ENCODE data around the gene ZNF689. TPM values are rescaled to one million over a fixed set of nuclear protein-coding genes. Genes with fewer than 3 reads are reported as not detected.

ZNF689 gene
- total RNA-seq, 1 donor from 2014 or later, result 12.1 TPM

DNA sequence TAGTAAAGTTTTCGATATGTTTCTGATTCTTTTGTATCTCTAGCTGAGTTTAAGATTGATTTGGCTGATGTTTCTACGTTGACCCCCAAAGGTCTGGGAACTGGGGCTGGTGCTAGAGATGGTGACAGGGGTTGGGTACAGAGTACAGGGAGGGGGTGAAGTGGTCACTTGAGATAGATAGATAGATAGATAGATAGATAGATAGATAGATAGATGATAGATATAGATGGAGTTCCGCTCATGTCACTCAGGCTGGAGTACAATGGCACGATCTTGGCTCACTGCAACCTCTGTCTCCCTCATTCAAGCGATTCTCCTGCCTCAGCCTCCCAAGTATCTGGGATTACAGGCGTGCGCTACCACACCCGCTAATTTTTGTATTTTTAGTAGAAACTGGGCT lies 46.2 kb upstream of the ZNF689 start:
- TF ChIP-seq, protein P1, sequence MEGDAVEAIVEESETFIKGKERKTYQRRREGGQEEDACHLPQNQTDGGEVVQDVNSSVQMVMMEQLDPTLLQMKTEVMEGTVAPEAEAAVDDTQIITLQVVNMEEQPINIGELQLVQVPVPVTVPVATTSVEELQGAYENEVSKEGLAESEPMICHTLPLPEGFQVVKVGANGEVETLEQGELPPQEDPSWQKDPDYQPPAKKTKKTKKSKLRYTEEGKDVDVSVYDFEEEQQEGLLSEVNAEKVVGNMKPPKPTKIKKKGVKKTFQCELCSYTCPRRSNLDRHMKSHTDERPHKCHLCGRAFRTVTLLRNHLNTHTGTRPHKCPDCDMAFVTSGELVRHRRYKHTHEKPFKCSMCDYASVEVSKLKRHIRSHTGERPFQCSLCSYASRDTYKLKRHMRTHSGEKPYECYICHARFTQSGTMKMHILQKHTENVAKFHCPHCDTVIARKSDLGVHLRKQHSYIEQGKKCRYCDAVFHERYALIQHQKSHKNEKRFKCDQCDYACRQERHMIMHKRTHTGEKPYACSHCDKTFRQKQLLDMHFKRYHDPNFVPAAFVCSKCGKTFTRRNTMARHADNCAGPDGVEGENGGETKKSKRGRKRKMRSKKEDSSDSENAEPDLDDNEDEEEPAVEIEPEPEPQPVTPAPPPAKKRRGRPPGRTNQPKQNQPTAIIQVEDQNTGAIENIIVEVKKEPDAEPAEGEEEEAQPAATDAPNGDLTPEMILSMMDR (IDR thresholded peaks at IDR 0.05; ENCODE audit: unreplicated experiment), result no peak
- Mint-ChIP-seq H3K27me3 (ENCODE audit: low read depth) (no peaks in the 10 kb centered on the region), H3K4me3 (no peak overlapping the region), H3K9me3 (no peaks in the 10 kb centered on the region), H3K36me3 (peaks cover 12% of the 10 kb centered on the region), H3K4me1 (peaks cover 35% of the 10 kb centered on the region), H3K27ac (peak overlapping the region; percentile 71)
- no peak for DNase-seq (ENCODE audit: low spot score in 2 of 2, unreplicated experiment in 2 of 2)

DNA sequence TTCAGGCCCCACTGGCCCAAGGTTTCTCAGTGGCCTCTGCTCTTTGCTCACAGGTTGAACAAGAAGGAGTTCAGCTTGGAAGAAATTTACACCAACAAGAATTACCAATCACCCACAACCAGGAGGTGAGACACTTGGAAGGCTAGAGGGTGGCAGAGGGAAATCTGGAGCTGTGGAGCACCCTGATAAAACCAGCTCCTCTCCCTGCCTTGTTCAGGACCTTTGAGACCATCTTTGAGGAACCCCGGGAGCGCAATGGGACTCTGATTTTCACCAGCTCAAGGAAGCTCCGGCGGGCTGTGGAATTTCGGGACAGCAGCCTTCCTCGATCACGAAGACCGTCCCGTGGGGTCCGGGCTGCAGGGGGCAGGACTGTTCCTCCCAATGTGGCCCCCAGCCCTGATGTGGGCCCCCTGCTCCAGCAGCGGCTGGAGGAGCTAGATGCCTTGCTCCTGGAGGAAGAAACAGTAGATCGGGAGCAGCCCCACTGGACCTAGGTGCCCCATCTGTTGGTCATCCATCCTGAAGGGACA lies 45.7 kb upstream of the ZNF689 start:
- Mint-ChIP-seq H3K4me1 (peaks cover 30% of the 10 kb centered on the region), H3K27me3 (ENCODE audit: low read depth) (no peaks in the 10 kb centered on the region), H3K9me3 (no peaks in the 10 kb centered on the region), H3K4me3 (no peak overlapping the region), H3K27ac (no peak overlapping the region), H3K36me3 (peaks cover 10% of the 10 kb centered on the region)
- no peak for DNase-seq (ENCODE audit: low spot score in 2 of 2, unreplicated experiment in 2 of 2)
- TF ChIP-seq, protein P1 (IDR thresholded peaks at IDR 0.05; ENCODE audit: unreplicated experiment), result no peak

DNA sequence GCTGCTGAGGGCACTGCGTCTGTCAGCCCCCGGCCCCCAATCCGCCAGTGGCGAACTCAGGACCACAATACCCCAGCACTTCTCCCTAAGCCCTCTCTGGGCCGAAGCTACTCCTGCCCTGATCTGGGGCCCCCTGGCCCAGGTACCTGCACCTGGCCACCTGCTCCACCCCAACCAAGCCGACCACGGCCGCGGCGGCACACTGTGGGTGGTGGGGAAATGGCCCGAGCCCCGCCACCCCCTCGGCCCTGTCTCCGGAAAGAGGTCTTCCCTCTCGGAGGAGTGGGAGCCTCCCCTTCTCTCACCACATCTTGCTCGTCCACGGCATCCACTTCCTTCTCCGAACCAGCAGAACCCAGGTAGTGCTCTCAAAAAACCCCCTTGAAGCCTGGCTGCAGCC lies 44.7 kb upstream of the ZNF689 start:
- Mint-ChIP-seq H3K9me3 (no peaks in the 10 kb centered on the region), H3K4me3 (no peak overlapping the region), H3K36me3 (peaks cover 7% of the 10 kb centered on the region), H3K4me1 (peaks cover 24% of the 10 kb centered on the region), H3K27me3 (ENCODE audit: low read depth) (no peaks in the 10 kb centered on the region), H3K27ac (no peak overlapping the region)
- DNase-seq (ENCODE audit: low spot score in 2 of 2, unreplicated experiment in 2 of 2), result no peak
- TF ChIP-seq, protein P1 (IDR thresholded peaks at IDR 0.05; ENCODE audit: unreplicated experiment), result no peak

DNA sequence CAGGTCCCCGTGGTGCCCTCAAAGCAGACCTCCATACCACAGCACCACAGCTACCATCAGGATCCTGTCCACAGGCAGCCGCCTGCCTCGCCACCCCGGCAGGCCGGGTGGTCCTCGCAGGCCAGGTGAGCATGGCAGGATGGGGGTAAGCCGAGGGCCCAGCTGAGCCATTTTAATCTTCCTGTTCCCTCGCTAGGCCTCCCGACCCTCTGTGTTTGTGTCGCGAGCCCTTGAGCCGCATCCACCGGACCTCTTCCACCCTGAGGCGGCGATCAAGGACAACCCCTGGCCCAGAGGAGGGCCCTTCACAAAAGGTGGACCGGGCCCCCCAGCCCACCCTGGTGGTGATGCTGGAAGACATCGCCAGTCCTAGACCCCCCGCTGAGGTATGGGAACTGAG lies 42.5 kb upstream of the ZNF689 start:
- H3K4me3 Mint-ChIP-seq, result peak overlapping the region; percentile 84
- peaks cover 24% of the 10 kb centered on the region for H3K4me1 Mint-ChIP-seq
- no peak for DNase-seq (ENCODE audit: low spot score in 2 of 2, unreplicated experiment in 2 of 2)
- no peaks in the 10 kb centered on the region for H3K9me3 Mint-ChIP-seq
- TF ChIP-seq, protein P1 (IDR thresholded peaks at IDR 0.05; ENCODE audit: unreplicated experiment), result no peak
- H3K27ac Mint-ChIP-seq, result no peak overlapping the region
- H3K36me3 Mint-ChIP-seq, result peaks cover 7% of the 10 kb centered on the region
- no peaks in the 10 kb centered on the region for H3K27me3 Mint-ChIP-seq (ENCODE audit: low read depth)

DNA sequence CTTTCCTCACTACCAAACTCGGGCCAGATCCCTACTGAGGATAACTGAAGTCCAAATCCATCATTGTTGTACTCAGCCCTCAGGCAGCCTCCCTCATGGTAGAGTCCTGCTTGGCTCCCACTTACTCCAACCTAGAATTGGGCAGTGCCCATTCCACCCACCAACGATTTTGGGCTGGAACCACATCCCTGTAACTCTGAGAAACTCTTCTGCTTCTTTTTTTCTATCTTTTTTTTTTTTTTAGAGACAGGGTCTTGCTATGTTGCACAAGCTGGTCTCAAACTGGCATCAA lies 41.8 kb upstream of the ZNF689 start:
- Mint-ChIP-seq H3K27me3 (ENCODE audit: low read depth) (no peaks in the 10 kb centered on the region), H3K27ac (peak overlapping the region; percentile 49), H3K9me3 (no peaks in the 10 kb centered on the region), H3K4me1 (peaks cover 17% of the 10 kb centered on the region), H3K4me3 (peak overlapping the region; percentile 84), H3K36me3 (peaks cover 7% of the 10 kb centered on the region)
- TF ChIP-seq, protein P1 (IDR thresholded peaks at IDR 0.05; ENCODE audit: unreplicated experiment), result no peak
- DNase-seq (ENCODE audit: low spot score in 2 of 2, unreplicated experiment in 2 of 2), result no peak
